ENCODE results near the gene ESPL1. TPM values are rescaled to one million over a fixed set of nuclear protein-coding genes. Genes with fewer than 3 reads are reported as not detected.
A peak's percentile ranks its signal among the peaks of the same experiment; 100 is the strongest.
"Not testable (repeated sequence)": the region's sequence is repeated elsewhere in the genome, so short reads cannot be mapped to it uniquely, and the experiment has no call there.

Gene ESPL1
- total RNA-seq, 3 donors from 2014 or later, result 19.9 to 21.9 (median 20.0) TPM

DNA sequence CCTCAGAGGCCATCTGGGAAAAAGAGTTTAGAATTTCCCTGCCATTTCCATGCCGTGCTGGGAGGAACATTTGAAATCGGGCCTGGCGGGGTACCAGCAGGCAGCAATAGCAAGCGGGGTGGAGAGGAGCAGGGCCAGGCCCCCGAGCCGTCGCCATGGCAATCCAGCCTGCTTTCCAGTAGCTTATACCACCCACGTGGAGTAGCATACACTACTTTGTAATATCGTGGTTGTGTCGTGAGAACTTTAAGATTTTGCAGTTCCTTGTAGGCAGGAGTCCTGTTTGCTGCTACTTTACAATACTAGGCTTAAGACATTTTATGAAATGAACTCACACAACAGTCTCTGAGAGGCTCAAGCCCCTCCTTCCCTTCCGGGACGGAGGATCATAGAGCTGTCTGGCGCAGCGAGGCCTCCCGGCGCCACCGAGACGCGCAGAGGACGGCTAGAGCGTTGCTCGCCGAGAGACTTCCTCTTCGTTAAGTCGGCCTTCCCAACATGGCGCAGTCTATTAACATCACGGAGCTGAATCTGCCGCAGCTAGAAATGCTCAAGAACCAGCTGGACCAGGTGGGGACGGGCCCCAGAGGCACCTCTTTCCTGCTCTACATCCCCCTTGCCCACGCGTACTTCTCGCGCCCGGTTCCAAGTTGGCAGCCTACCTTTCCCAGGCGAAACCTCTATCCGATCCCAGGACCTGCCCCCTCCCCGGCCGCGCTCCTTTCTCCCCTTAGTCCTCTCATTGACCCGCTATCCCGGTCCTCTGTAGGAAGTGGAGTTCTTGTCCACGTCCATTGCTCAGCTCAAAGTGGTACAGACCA lies 27.2 kb downstream of the ESPL1 start, which contains the start of gene PFDN5:
Gene PFDN5, plus strand, starts transcription at position 473 of the 821 bp plus-strand sequence. Its CDS starts 26 bp downstream, at position 499.
- Mint-ChIP-seq H3K9me3 (no peaks in the 10 kb centered on the region), H3K27me3 (ENCODE audit: low read depth) (no peaks in the 10 kb centered on the region), H3K4me1 (ENCODE audit: low read depth) (peaks cover 60% of the 10 kb centered on the region), H3K36me3 (ENCODE audit: insufficient read depth) (peaks cover 17% of the 10 kb centered on the region), H3K4me3 (peak within 1 kb of the TSS; percentile 98)
- ATAC-seq (peak; percentile 92), DNase-seq (peak; percentile 79)

DNA sequence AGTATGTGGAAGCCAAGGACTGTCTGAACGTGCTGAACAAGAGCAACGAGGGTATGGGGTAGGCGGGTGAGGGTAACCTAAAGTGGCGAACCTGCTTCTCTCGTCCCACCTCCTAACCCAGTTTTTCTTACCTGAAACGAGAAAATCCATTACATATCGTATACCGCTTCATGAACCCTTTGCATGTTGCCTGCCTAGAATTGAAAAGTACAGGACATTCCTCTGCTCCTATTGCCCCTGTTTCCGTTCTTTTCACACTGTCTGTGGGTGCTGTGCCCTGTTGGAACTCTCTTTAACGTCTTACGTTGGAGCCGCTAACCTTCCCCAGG lies 27.8 kb downstream of the ESPL1 start:
- peak overlapping the region; percentile 98 for H3K4me3 Mint-ChIP-seq
- H3K36me3 Mint-ChIP-seq (ENCODE audit: insufficient read depth), result peaks cover 21% of the 10 kb centered on the region
- ATAC-seq, result no peak
- H3K9me3 Mint-ChIP-seq, result no peaks in the 10 kb centered on the region
- peaks cover 60% of the 10 kb centered on the region for H3K4me1 Mint-ChIP-seq (ENCODE audit: low read depth)
- no peak for DNase-seq
- no peaks in the 10 kb centered on the region for H3K27me3 Mint-ChIP-seq (ENCODE audit: low read depth)

DNA sequence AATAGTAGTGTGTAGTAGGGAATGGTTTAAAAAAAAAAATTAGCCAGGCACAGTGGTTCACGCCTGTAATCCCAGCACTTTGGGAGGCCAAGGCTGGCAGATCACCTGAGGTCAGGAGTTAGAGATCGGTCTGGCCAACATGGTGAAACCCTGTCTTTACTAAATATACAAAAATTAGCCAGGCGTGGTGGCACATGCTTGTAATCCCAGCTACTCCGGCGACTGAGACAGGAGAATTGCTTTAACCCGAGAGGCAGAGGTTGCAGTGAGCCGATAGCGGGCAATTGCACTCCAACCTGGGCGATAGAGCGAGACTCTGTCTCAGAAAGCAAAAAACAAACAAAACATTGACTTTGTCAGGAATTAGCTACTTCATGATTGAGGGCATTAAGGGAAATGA lies 29.0 kb downstream of the ESPL1 start:
- not testable (repeated sequence) for DNase-seq; ATAC-seq; H3K9me3 Mint-ChIP-seq; H3K27me3 Mint-ChIP-seq (ENCODE audit: low read depth)
- Mint-ChIP-seq H3K4me3 (peak overlapping the region; percentile 98), H3K36me3 (ENCODE audit: insufficient read depth) (peaks cover 26% of the 10 kb centered on the region), H3K4me1 (ENCODE audit: low read depth) (peaks cover 66% of the 10 kb centered on the region)

DNA sequence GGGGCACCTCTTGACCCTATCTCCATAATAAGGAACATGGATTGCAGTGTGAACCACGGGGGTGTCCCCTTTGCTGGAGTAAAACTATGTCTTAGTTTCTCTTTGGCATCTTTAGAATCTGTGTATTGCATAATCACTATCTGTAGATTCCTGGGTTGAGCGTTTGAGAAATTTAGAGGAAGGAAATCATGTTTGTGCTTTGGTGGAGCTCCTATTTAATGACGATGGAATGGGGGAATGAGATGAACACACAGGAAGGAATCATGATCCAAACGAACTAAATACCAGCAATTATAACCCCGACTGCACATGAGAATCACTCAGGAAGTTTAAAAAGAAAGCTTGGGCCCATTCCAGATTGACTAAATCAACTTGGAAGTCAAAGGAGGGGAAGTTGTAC lies 30.1 kb downstream of the ESPL1 start:
- Mint-ChIP-seq H3K9me3 (no peaks in the 10 kb centered on the region), H3K4me1 (ENCODE audit: low read depth) (peaks cover 75% of the 10 kb centered on the region), H3K4me3 (peak overlapping the region; percentile 38), H3K36me3 (ENCODE audit: insufficient read depth) (peaks cover 34% of the 10 kb centered on the region), H3K27me3 (ENCODE audit: low read depth) (no peaks in the 10 kb centered on the region)
- no peak for ATAC-seq
- DNase-seq, result no peak

DNA sequence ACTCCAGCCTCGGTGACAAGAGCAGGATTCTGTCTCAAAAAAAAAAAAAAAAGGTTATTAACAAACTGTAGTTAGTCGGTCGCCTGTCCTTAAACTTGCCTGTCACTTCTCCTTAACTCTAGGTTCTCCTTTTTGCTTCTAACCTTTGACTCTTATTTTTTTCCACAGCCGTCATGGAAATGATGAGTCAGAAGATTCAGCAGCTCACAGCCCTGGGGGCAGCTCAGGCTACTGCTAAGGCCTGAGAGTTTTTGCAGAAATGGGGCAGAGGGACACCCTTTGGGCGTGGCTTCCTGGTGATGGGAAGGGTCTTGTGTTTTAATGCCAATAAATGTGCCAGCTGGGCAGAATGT lies 31.0 kb downstream of the ESPL1 start:
- Mint-ChIP-seq H3K4me1 (ENCODE audit: low read depth) (peaks cover 75% of the 10 kb centered on the region), H3K9me3 (no peaks in the 10 kb centered on the region), H3K27me3 (ENCODE audit: low read depth) (no peaks in the 10 kb centered on the region), H3K36me3 (ENCODE audit: insufficient read depth) (peaks cover 34% of the 10 kb centered on the region), H3K4me3 (peak overlapping the region; percentile 92)
- DNase-seq, result peak; percentile 19
- peak; percentile 12 to 21 for ATAC-seq

DNA sequence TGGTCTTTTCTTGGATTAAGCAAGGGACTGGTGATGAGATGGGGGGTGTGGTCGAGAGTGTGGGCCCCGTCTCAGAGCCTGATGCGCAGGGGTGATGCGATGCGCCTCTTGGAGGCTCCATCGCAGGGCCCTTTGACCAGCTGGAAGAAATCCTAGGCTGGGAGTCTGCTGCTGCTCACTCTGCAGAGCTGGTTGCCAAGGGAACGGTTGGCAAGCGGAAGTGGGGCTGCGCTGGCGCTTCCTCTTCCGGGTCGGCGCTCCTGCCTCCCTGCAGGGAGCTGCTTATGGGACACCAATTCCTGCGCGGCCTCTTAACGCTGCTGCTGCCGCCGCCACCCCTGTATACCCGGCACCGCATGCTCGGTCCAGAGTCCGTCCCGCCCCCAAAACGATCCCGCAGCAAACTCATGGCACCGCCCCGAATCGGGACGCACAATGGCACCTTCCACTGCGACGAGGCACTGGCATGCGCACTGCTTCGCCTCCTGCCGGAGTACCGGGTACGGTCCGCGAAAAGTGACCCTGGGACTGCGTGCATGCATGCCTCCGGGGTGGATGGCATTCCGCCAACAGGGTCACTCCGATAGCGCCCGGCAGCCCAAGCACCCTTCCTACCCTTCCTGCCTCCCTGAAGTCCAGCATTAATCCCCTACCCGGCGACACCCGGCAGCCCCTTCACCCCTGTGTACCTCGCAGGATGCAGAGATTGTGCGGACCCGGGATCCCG lies 31.5 kb downstream of the ESPL1 start, which contains the start of gene MYG1:
Gene MYG1, plus strand, starts transcription at position 242 of the 727 bp plus-strand sequence. Its CDS starts 43 bp downstream, at position 285.
- H3K27me3 Mint-ChIP-seq (ENCODE audit: low read depth), result no peaks in the 10 kb centered on the region
- H3K4me3 Mint-ChIP-seq, result peak within 1 kb of the TSS; percentile 92
- no peaks in the 10 kb centered on the region for H3K9me3 Mint-ChIP-seq
- DNase-seq (peak; percentile 73), ATAC-seq (peak; percentile 72 to 76)
- peaks cover 73% of the 10 kb centered on the region for H3K4me1 Mint-ChIP-seq (ENCODE audit: low read depth)
- H3K36me3 Mint-ChIP-seq (ENCODE audit: insufficient read depth), result peaks cover 34% of the 10 kb centered on the region

DNA sequence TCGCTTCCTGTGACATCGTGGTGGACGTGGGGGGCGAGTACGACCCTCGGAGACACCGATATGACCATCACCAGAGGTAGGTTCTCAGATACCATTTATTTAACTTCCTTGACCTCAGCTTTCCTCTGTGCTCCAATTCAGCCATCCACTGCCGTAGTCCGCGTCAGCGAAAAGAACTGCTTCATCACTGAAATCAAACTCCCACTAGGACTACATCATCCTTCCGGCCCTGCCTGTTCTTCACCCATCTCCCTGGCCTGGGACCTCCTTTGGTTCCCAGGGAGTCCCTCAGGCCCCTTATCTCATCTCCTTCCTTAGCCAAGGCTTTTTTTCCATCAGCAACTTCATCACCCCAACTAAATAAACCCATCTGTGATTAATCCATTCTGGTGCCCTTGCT lies 32.1 kb downstream of the ESPL1 start:
- ATAC-seq (peak; percentile 8 to 20), DNase-seq (no peak)
- Mint-ChIP-seq H3K9me3 (no peaks in the 10 kb centered on the region), H3K36me3 (ENCODE audit: insufficient read depth) (peaks cover 34% of the 10 kb centered on the region), H3K4me1 (ENCODE audit: low read depth) (peaks cover 68% of the 10 kb centered on the region), H3K27me3 (ENCODE audit: low read depth) (no peaks in the 10 kb centered on the region), H3K4me3 (peak overlapping the region; percentile 92)

DNA sequence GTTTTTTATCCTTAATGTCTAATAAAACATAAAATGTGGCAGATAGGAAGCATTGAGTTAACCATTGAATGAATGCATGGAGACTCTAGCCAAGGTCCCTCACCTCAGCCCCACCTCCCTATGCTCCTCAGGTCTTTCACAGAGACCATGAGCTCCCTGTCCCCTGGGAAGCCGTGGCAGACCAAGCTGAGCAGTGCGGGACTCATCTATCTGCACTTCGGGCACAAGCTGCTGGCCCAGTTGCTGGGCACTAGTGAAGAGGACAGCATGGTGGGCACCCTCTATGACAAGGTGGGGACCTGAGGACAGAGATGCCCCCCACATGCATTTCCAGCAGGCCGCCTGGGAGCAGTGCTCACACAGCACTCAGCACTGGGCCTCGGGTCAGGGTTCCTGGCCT lies 34.8 kb downstream of the ESPL1 start:
- no peak for ATAC-seq

DNA sequence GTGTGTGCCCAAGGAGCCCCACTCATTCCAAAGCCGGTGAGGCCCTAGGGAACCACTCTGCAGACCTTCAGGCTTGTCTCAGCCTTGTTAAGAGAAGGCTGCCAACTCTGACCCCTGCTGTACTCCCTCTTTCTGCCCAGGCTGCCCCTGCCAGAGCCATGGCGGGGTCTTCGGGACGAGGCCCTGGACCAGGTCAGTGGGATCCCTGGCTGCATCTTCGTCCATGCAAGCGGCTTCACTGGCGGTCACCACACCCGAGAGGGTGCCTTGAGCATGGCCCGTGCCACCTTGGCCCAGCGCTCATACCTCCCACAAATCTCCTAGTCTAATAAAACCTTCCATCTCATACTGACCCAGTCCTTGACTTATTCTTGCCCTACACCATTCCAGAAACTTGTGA lies 38.7 kb downstream of the ESPL1 start:
- H3K36me3 Mint-ChIP-seq (ENCODE audit: insufficient read depth), result peaks cover 29% of the 10 kb centered on the region

More for the DNA sequence above, 34.8 kb downstream of the ESPL1 start:
- Mint-ChIP-seq H3K36me3 (ENCODE audit: insufficient read depth) (peaks cover 40% of the 10 kb centered on the region), H3K4me1 (ENCODE audit: low read depth) (peaks cover 47% of the 10 kb centered on the region), H3K4me3 (peak overlapping the region; percentile 68), H3K9me3 (no peaks in the 10 kb centered on the region), H3K27me3 (ENCODE audit: low read depth) (no peaks in the 10 kb centered on the region)
- DNase-seq, result no peak

DNA sequence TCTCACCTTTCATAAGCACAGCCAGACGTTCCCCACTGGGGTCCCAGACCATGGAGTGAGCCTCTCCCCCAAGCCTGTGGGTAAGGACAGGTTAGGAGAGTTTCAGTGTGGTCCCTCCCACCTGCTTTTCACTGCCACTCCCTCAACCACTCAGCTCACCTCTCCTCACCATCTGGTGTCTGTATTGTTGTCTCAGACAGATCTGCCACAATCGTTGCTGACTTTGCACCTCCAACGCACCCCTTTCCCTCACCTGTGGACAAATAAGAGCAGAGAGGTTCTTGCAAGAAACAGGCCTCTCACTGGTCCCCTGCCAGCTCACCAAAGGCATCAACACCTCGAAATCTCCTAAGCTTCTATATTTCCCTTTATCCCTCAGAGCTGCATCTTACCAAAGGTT lies 40.2 kb downstream of the ESPL1 start:
- Mint-ChIP-seq H3K9me3 (no peaks in the 10 kb centered on the region), H3K4me1 (ENCODE audit: low read depth) (no peaks in the 10 kb centered on the region), H3K4me3 (no peak overlapping the region), H3K36me3 (ENCODE audit: insufficient read depth) (peaks cover 20% of the 10 kb centered on the region), H3K27me3 (ENCODE audit: low read depth) (no peaks in the 10 kb centered on the region)
- no peak for DNase-seq
- no peak for ATAC-seq

More for the DNA sequence above, 38.7 kb downstream of the ESPL1 start:
- ATAC-seq (no peak), DNase-seq (no peak)
- H3K9me3 Mint-ChIP-seq, result no peaks in the 10 kb centered on the region
- H3K4me3 Mint-ChIP-seq, result no peak overlapping the region
- H3K4me1 Mint-ChIP-seq (ENCODE audit: low read depth), result peaks cover 11% of the 10 kb centered on the region
- H3K27me3 Mint-ChIP-seq (ENCODE audit: low read depth), result no peaks in the 10 kb centered on the region

DNA sequence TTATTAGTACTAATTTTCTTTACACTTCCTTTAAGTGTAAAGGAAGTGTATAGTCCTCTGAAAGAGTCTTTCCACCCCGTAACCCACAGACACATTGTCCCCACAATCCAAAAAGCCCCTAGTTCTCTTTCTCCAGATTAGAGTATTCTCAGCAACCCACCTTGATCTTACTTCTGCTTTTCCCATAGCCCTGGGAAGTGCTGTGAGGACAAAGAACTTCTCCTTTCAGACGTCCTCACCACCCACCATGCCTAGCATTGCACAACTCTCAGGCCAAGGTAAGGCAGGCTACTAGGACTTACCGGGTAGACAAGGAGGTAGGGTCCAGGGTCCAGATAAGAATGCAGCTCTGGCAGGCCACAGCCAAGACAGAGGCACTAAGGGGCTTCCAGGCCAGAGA lies 45.9 kb downstream of the ESPL1 start:
- no peaks in the 10 kb centered on the region for H3K9me3 Mint-ChIP-seq
- no peak overlapping the region for H3K4me3 Mint-ChIP-seq
- H3K4me1 Mint-ChIP-seq (ENCODE audit: low read depth), result peaks cover 3% of the 10 kb centered on the region
- no peak for DNase-seq
- ATAC-seq, result no peak
- H3K27me3 Mint-ChIP-seq (ENCODE audit: low read depth), result no peaks in the 10 kb centered on the region
- peaks cover 26% of the 10 kb centered on the region for H3K36me3 Mint-ChIP-seq (ENCODE audit: insufficient read depth)

DNA sequence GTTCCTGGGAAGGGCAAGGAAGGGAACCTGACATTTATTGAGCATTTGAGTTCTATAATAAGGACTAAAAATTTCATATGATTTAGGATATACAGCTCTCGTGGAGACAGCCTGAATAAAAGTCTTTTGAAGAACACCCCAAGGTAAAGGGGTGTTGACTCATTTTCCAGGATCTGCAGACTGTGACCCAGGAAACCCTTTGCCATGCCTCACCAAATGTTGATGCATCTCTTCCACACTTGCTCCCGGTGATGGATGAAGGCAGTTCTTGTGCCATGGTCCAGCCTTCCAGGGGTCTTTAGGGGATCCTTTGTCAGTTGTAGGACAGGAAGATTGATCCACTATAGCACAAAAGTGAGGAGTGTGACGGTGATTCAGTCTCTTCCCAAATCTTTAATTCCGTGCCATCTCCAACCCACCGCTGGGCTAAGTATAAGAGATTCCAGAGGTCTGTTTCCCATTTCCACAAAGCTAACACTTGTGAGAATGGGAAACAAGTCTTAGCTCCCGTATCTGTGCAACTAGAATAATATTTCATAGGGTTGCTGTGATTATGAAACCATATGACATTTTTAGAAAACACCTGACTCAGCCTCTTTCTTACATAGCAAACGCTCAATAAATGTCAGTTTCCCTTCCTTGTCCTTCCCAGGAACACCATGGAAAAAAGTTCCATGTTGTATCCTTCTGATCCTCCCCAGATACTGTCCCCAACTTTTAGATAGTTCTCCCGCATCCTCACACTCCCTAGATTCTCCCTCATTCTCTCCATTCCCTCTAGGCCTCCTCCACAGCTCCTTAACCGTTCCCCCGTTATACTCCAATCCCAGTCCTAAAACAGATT lies 52.5 kb downstream of the ESPL1 start:
- peak overlapping the region; percentile 94 for H3K4me3 Mint-ChIP-seq
- DNase-seq (no peak), ATAC-seq (no peak)
- peaks cover 10% of the 10 kb centered on the region for H3K36me3 Mint-ChIP-seq (ENCODE audit: insufficient read depth)
- no peaks in the 10 kb centered on the region for H3K27me3 Mint-ChIP-seq (ENCODE audit: low read depth)
- no peaks in the 10 kb centered on the region for H3K9me3 Mint-ChIP-seq
- H3K4me1 Mint-ChIP-seq (ENCODE audit: low read depth), result peaks cover 37% of the 10 kb centered on the region

DNA sequence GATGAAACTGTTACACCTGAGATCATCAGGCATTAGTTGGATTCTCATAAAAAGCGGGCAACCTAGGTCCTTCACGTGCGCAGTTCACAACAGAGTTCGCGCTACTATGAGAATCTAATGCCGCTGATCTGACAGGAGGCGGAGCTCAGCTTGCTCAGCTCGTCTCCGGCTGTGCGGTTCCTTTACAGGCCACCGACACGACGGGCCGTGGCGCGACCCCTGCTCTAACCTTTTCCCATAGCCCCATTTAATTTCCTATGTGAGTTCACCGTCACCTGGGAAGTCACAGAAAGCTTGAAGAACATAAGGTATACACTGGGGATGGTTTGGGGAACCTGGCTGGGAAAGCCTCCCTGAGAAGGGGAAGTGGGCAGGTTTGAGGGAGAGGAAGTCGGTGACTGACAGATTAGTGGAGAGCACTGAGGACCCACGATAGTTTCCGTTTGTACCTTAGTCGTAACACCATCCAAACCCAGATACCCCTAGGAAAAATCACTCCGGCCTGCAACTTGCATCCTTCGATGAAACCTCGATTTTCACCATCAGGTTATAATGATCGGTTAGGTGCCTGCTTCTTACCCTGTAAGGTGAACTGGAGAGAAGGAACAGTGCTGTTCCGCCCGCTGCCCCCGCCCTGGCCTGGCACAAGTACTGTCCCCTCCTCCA lies 56.1 kb downstream of the ESPL1 start:
- ATAC-seq, result peak; percentile 23 to 25
- no peaks in the 10 kb centered on the region for H3K27me3 Mint-ChIP-seq (ENCODE audit: low read depth)
- H3K9me3 Mint-ChIP-seq, result no peaks in the 10 kb centered on the region
- H3K4me1 Mint-ChIP-seq (ENCODE audit: low read depth), result peaks cover 39% of the 10 kb centered on the region
- H3K4me3 Mint-ChIP-seq, result peak overlapping the region; percentile 81
- H3K36me3 Mint-ChIP-seq (ENCODE audit: insufficient read depth), result no peaks in the 10 kb centered on the region
- DNase-seq, result peak; percentile 47

Measured in activated T-cell treated with anti-CD3 and anti-CD28 coated beads, Interleukin-2, amount 50 U/mL, for 4 hours (primary cell).